ENCODE data around the gene TPST1.

GRCh38 chr7:66282591-66282935 is 77.4 kb downstream of the TPST1 start:
- TF ChIP-seq CTCF (IDR thresholded peaks at IDR 0.05 in 4 of 5, conservative IDR thresholded peaks at IDR 0.05 in 1 of 5) (no peak), POLR2A (IDR thresholded peaks at IDR 0.05) (no peak)
